Tibial nerve (tissue), 4 donors: ENCODE measurements around the gene CYGB. TPM values are rescaled to one million over a fixed set of nuclear protein-coding genes. Genes with fewer than 3 reads are reported as not detected.
"Not testable (repeated sequence)": the region's sequence is repeated elsewhere in the genome, so short reads cannot be mapped to it uniquely, and the experiment has no call there.

Source experiments
- DNase-seq, 2 donors: peaks; one replicate each; pipeline ENCODE4 v3.0.0-alpha.2; 2019; ENCODE audit warnings: low spot score in 2 of 2
- H3K27ac ChIP-seq, 4 donors: fragments of 200-600 bp; sonication (generic) in 3 of 4; one replicate each; pipeline ENCODE4 v1.5.1; 2017 to 2019; ENCODE audit warnings: mild to moderate bottlenecking in 1 of 4
- H3K27me3 ChIP-seq, 2 donors: fragments of 200-600 bp; sonication (generic) in 1 of 2; one replicate each; pipeline versions ENCODE4 v1.5.1 to v1.6.0; 2017 to 2019
- H3K36me3 ChIP-seq, 3 donors: fragments of 200-600 bp; sonication (generic); one replicate each; pipeline ENCODE4 v1.5.1; 2018 to 2019
- H3K4me1 ChIP-seq, 4 donors: fragments of 200-600 bp; sonication (generic) in 3 of 4; one replicate each; pipeline ENCODE4 v1.5.1; 2017 to 2019
- H3K4me3 ChIP-seq, 4 donors: fragments of 200-600 bp; sonication (generic) in 3 of 4; one replicate each; pipeline ENCODE4 v1.5.1; 2017 to 2019; ENCODE audit warnings: mild to moderate bottlenecking in 1 of 4, moderate library complexity in 1 of 4
- H3K9me3 ChIP-seq, 4 donors: fragments of 200-600 bp; sonication (generic) in 3 of 4; one replicate each; pipeline ENCODE4 v1.5.1; 2017 to 2019
- CTCF ChIP-seq, 5 experiments: fragments of 200-600 bp in 3 of 5; fragments of 450-650 bp in 2 of 5; sonication (generic) in 3 of 5; IDR thresholded peaks; one replicate each; pipeline ENCODE4 v1.5.1; 2016 to 2019; ENCODE audit warnings: antibody characterized with exemption in 5 of 5, mild to moderate bottlenecking in 3 of 5, moderate library complexity in 2 of 5
- EP300 ChIP-seq, 2 donors: sonication (generic); formaldehyde crosslinking; IDR thresholded peaks; one replicate each; pipeline ENCODE4 v1.6.1; 2017; ENCODE audit warnings: antibody characterized with exemption in 2 of 2, mild to moderate bottlenecking in 1 of 2
- POLR2A ChIP-seq, 2 donors: fragments of 450-650 bp; IDR thresholded peaks; one replicate each; pipeline ENCODE4 v1.6.1; 2017; ENCODE audit warnings: antibody characterized with exemption in 2 of 2, mild to moderate bottlenecking in 2 of 2, moderate library complexity in 2 of 2
- WGBS, 2 donors: methylation state at CpG; one replicate each; pipeline ENCODE4 v1.1.5; 2018; 5-methylcytosine and 5-hydroxymethylcytosine counted together
- total RNA-seq, 4 donors: library from RNA; depleted of rRNA; stranded (reverse); fragments of >200 nt; gene quantifications; one replicate each; pipeline ENCODE4 v1.1.0, GENCODE V29; 2016

Gene CYGB
- total RNA-seq, 4 donors from 2014 or later = 40.2 to 59.2 (median 48.8) TPM

DNA sequence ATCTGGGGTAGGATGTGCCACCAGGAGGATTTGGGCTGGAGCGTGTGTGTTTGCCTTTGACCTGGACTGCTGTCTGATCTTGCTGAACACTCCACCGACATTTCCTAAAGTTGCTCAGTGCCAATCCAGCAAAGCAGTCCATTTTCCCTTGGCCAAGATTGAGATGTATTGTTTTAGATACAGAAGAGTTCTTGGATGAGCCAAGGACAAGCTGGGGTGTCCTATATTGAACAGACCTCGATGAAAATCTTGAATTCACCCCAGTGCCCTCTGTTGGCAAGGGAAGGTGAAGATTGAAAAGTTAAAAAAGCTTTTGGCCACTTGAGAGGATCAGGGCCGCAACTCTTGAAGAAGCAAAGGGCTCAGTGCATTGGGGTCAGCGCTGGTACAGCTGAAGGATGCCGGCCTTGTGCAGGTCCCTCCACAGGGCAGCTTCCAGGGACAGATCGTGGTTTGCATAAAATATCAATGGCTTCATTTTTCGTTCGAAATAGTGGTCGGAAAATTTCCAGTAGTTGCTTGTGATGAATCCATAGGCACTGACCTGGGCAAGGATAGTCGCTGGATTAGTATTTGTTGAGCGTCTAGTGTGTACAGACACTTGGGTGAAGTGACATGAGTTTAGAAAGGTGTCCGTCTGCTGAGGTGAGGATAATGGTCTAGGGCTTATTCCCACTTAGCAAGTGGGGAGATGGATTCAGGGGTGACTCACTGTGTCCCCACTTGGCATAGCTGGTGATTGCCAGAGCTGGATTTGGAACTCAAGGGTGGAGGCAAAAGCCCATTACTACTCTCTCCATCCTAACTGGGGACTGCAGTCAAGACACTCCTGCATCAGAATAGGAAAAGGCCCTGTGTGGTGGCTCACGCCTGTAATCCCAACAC lies 28.5 kb upstream of the CYGB start:
- Histone ChIP-seq H3K4me1 (peaks cover 0 to 75% (median 37%) of the 10 kb centered on the region in 4 donors), H3K27me3 (no peaks in the 10 kb centered on the region), H3K4me3 (no peak overlapping the region), H3K27ac (peak overlapping the region in 3 of 4 donors; percentile 15 to 95 (median 78)), H3K9me3 (no peaks in the 10 kb centered on the region), H3K36me3 (peaks cover 0 to 50% (median 4%) of the 10 kb centered on the region in 3 donors)
- DNase-seq = no peak
- WGBS, 2 donors = 68 to 75% methylated on average over 14 of the region's 14 CpGs
- no peak for TF ChIP-seq EP300 (IDR thresholded peaks at IDR 0.05)
- no peak for TF ChIP-seq POLR2A (IDR thresholded peaks at IDR 0.05)
- TF ChIP-seq CTCF (IDR thresholded peaks at IDR 0.05) = no peak

DNA sequence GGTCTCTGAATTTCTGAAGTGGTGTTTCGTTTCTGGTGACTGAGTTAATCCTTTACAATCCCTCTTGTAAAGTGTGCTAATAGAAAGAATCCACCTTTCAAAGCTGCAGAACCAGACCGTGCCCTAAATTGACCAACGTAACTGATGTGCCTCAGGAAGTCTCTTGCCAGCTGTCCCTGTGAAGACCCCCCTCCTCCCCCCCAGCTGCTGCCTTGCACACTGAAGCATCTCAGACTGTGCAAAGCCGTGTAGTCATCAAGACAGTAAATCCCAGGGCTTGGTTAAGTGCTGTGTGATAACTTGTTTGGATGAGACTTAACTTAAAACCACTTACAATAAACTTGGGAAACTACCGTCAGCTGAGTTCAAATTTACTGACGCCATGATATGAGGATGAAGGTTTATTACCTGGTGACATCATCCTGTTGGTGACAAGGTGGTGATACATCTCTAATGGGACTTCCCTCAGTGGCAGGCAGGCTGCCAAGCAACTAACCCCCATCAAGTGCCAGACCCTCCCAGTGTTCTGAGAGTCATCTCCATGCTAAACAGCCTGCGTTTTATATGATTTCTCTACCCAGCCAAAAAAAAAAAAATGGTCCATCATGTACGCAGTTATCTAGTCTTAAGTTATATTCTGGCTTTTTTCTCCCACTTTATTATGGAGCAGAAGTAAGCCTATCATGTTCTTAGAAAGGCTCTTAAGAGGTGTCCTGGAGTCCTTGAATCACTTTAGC lies 27.6 kb upstream of the CYGB start:
- H3K4me3 ChIP-seq, H3K27me3 ChIP-seq, DNase-seq, H3K9me3 ChIP-seq: not testable (repeated sequence)
- 49 to 55% methylated on average over 6 to 8 of the region's 8 CpGs for WGBS, 2 donors
- Histone ChIP-seq H3K4me1 (peaks cover 0 to 75% (median 42%) of the 10 kb centered on the region in 4 donors), H3K27ac (peak overlapping the region in 3 of 4 donors; percentile 15 to 95 (median 78)), H3K36me3 (peaks cover 0 to 46% (median 4%) of the 10 kb centered on the region in 3 donors)

DNA sequence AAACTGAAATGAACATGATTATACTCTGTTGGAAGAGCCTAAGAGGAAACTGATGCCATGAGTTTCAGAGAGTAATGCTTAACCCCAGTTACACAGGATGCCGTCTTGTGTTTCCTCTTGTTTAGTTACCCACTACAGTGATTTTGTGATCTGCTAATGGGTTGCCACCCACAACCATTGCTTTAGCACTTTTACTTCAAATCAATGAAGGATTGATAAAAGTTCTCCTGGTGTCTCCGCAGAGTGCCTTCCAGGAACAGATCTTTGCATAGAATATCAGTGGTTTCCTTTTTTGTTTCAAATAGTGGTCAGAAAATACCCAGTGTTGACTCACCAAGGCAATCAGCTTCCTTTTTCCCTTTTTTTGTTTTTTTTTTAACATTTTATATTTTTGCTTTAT lies 25.9 kb upstream of the CYGB start:
- Histone ChIP-seq H3K4me1 (peaks cover 0 to 75% (median 48%) of the 10 kb centered on the region in 4 donors), H3K36me3 (peaks cover 0 to 46% (median 4%) of the 10 kb centered on the region in 3 donors), H3K27ac (peak overlapping the region in 1 of 4 donors; percentile 55)
- H3K27me3 ChIP-seq, DNase-seq, H3K9me3 ChIP-seq, H3K4me3 ChIP-seq: not testable (repeated sequence)
- WGBS, 2 donors = 50 to 53% methylated on average over 2 of the region's 2 CpGs

- no peaks in the 10 kb centered on the region for H3K9me3 ChIP-seq
- no peak overlapping the region for H3K4me3 ChIP-seq
- H3K27me3 ChIP-seq = no peaks in the 10 kb centered on the region
- TF ChIP-seq CTCF (IDR thresholded peaks at IDR 0.05) = no peak
- H3K27ac ChIP-seq = peak overlapping the region; percentile 5 to 95 (median 57)
- no peak for DNase-seq
- peaks cover 0 to 46% (median 4%) of the 10 kb centered on the region in 3 donors for H3K36me3 ChIP-seq
- 37 to 42% methylated on average over 6 of the region's 6 CpGs for WGBS, 2 donors
- H3K4me1 ChIP-seq = peaks cover 0 to 70% (median 42%) of the 10 kb centered on the region in 4 donors
Observed at GRCh38 chr17:76562734-76563148, 25.2 kb upstream of the CYGB start.

- TF ChIP-seq EP300 (IDR thresholded peaks at IDR 0.05) = peak in 1 of 2 donors; percentile 89
- no peak for TF ChIP-seq CTCF (IDR thresholded peaks at IDR 0.05)
- no peak for TF ChIP-seq POLR2A (IDR thresholded peaks at IDR 0.05)
- peaks cover 0 to 66% (median 34%) of the 10 kb centered on the region in 4 donors for H3K4me1 ChIP-seq
- H3K27me3 ChIP-seq = no peaks in the 10 kb centered on the region
- no peaks in the 10 kb centered on the region for H3K9me3 ChIP-seq
- H3K4me3 ChIP-seq = peak overlapping the region in 1 of 4 donors; percentile 1
- peaks cover 0 to 41% (median 4%) of the 10 kb centered on the region in 3 donors for H3K36me3 ChIP-seq
- DNase-seq = no peak
- 25 to 37% methylated on average over 5 of the region's 5 CpGs for WGBS, 2 donors
- peak overlapping the region; percentile 11 to 95 (median 84) for H3K27ac ChIP-seq
Observed at GRCh38 chr17:76561799-76562268, 24.3 kb upstream of the CYGB start.
